ENCODE results near the gene POFUT2. TPM values are rescaled to one million over a fixed set of nuclear protein-coding genes. Genes with fewer than 3 reads are reported as not detected.

POFUT2 gene
- total and polyA plus RNA-seq, 10 donors = 10.5 to 37.0 (median 26.7) TPM

- WGBS, 5 donors = 24 to 67% (median 43%) methylated on average over 18 to 27 of the region's 27 CpGs
- H3K27ac ChIP-seq = peak overlapping the region in 1 of 8 donors; percentile 22
- intact Hi-C loops (cut with DNase I; ENCODE audit: low total_unique reads) = no loop called here
- H3K27me3 ChIP-seq (replicated peaks in 1 of 7) = peaks cover 0 to 56% (median 24%) of the 10 kb centered on the region in 7 donors
- TF ChIP-seq POLR2A (IDR thresholded peaks at IDR 0.05) (no peak), POLR2AphosphoS5 (IDR thresholded peaks at IDR 0.05) (peak in 1 of 3 donors; percentile 45), CTCF (IDR thresholded peaks at IDR 0.05 in 8 of 11, conservative IDR thresholded peaks at IDR 0.05 in 3 of 11) (no peak)
- no peaks in the 10 kb centered on the region for H3K9me3 ChIP-seq
- peak; percentile 67 for DNase-seq
- H3K4me3 ChIP-seq = no peak overlapping the region
- peaks cover 0 to 4% (median 0%) of the 10 kb centered on the region in 6 donors for H3K36me3 ChIP-seq
- peaks cover 0 to 18% (median 4%) of the 10 kb centered on the region in 6 donors for H3K4me1 ChIP-seq
These were observed 30.6 kb downstream of the POFUT2 start for GRCh38 chr21:45256912-45257672.

- H3K36me3 ChIP-seq = no peaks in the 10 kb centered on the region
- peak overlapping the region in 1 of 8 donors; percentile 20 for H3K27ac ChIP-seq
- no peaks in the 10 kb centered on the region for H3K9me3 ChIP-seq
- TF ChIP-seq POLR2A (IDR thresholded peaks at IDR 0.05) (no peak), CTCF (IDR thresholded peaks at IDR 0.05 in 8 of 11, conservative IDR thresholded peaks at IDR 0.05 in 3 of 11) (no peak), POLR2AphosphoS5 (IDR thresholded peaks at IDR 0.05) (no peak)
- WGBS, 5 donors = 57 to 78% (median 74%) methylated on average over 13 to 31 of the region's 31 CpGs
- DNase-seq = peak; percentile 61
- no peak overlapping the region for H3K4me3 ChIP-seq
- intact Hi-C loops (cut with DNase I; ENCODE audit: low total_unique reads) = no loop called here
- H3K27me3 ChIP-seq (replicated peaks in 1 of 7) = peaks cover 0 to 56% (median 24%) of the 10 kb centered on the region in 7 donors
- H3K4me1 ChIP-seq = peaks cover 0 to 18% (median 4%) of the 10 kb centered on the region in 6 donors
These were observed 31.4 kb downstream of the POFUT2 start for GRCh38 chr21:45256021-45256911.

- peak; percentile 74 for DNase-seq
- H3K9me3 ChIP-seq = no peaks in the 10 kb centered on the region
- no peaks in the 10 kb centered on the region for H3K36me3 ChIP-seq
- H3K4me1 ChIP-seq = peaks cover 0 to 18% (median 4%) of the 10 kb centered on the region in 6 donors
- H3K27ac ChIP-seq = no peak overlapping the region
- intact Hi-C loops (cut with DNase I; ENCODE audit: low total_unique reads) = no loop called here
- peaks cover 0 to 56% (median 24%) of the 10 kb centered on the region in 7 donors for H3K27me3 ChIP-seq (replicated peaks in 1 of 7)
- no peak overlapping the region for H3K4me3 ChIP-seq
- TF ChIP-seq POLR2AphosphoS5 (IDR thresholded peaks at IDR 0.05) = peak in 1 of 3 donors; percentile 51
- no peak for TF ChIP-seq CTCF (IDR thresholded peaks at IDR 0.05 in 8 of 11, conservative IDR thresholded peaks at IDR 0.05 in 3 of 11)
- WGBS, 5 donors = 59 to 79% (median 79%) methylated on average over 10 to 22 of the region's 22 CpGs
These were observed 32.2 kb downstream of the POFUT2 start for GRCh38 chr21:45255381-45256020.
